HEK293 (cell line): ENCODE results near the gene C2orf76.

Experiments
- ZBTB1 ChIP-seq: fragments of 450-650 bp; formaldehyde crosslinking; IDR thresholded peaks from 2 replicates; pipeline ENCODE4 v1.5.1; 2016; ENCODE audit warnings: missing biosample characterization, missing genetic modification characterization
- ZNF138 ChIP-seq: fragments of 450-650 bp; formaldehyde crosslinking; IDR thresholded peaks from 2 replicates; pipeline ENCODE4 v1.5.1; 2016; ENCODE audit warnings: missing biosample characterization, missing genetic modification characterization, borderline replicate concordance
- ZNF777 ChIP-seq: fragments of 450-650 bp; formaldehyde crosslinking; IDR thresholded peaks from 2 replicates; pipeline ENCODE4 v1.5.1; 2017; ENCODE audit warnings: missing biosample characterization, missing genetic modification characterization, borderline replicate concordance
- TF ChIP-seq, protein P1 (sequence below): fragments of 450-650 bp; formaldehyde crosslinking; IDR thresholded peaks from 2 replicates; pipeline ENCODE4 v1.5.1; 2016; ENCODE audit warnings: missing biosample characterization, missing genetic modification characterization
- TF ChIP-seq, protein P2 (sequence below): fragments of 450-650 bp; formaldehyde crosslinking; IDR thresholded peaks from 2 replicates; pipeline ENCODE4 v1.5.1; 2016; ENCODE audit warnings: missing biosample characterization, missing genetic modification characterization

DNA sequence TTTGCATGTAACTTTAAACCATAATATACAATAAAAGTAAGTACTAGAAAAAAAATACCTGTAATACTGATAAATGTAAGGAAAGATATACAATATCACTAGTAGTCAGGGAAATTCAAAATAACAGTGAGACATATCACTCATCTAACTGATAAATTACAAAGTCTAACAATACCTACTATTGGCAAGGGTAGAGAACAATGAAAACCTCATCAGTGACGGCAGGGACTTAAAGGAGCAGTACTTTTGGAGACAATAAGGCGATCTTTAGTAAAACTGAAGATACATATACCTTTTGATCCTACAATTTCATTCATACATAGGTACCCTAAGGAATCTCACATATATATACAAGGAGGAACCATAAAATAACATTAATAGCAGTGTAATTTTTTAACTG, 24.9 kb downstream of the C2orf76 start:
- TF ChIP-seq, protein P1, sequence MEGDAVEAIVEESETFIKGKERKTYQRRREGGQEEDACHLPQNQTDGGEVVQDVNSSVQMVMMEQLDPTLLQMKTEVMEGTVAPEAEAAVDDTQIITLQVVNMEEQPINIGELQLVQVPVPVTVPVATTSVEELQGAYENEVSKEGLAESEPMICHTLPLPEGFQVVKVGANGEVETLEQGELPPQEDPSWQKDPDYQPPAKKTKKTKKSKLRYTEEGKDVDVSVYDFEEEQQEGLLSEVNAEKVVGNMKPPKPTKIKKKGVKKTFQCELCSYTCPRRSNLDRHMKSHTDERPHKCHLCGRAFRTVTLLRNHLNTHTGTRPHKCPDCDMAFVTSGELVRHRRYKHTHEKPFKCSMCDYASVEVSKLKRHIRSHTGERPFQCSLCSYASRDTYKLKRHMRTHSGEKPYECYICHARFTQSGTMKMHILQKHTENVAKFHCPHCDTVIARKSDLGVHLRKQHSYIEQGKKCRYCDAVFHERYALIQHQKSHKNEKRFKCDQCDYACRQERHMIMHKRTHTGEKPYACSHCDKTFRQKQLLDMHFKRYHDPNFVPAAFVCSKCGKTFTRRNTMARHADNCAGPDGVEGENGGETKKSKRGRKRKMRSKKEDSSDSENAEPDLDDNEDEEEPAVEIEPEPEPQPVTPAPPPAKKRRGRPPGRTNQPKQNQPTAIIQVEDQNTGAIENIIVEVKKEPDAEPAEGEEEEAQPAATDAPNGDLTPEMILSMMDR (tag by site-specific recombination) = no peak
- TF ChIP-seq ZBTB1 (no peak), ZNF777 (no peak), ZNF138 (no peak)
- TF ChIP-seq, protein P2, sequence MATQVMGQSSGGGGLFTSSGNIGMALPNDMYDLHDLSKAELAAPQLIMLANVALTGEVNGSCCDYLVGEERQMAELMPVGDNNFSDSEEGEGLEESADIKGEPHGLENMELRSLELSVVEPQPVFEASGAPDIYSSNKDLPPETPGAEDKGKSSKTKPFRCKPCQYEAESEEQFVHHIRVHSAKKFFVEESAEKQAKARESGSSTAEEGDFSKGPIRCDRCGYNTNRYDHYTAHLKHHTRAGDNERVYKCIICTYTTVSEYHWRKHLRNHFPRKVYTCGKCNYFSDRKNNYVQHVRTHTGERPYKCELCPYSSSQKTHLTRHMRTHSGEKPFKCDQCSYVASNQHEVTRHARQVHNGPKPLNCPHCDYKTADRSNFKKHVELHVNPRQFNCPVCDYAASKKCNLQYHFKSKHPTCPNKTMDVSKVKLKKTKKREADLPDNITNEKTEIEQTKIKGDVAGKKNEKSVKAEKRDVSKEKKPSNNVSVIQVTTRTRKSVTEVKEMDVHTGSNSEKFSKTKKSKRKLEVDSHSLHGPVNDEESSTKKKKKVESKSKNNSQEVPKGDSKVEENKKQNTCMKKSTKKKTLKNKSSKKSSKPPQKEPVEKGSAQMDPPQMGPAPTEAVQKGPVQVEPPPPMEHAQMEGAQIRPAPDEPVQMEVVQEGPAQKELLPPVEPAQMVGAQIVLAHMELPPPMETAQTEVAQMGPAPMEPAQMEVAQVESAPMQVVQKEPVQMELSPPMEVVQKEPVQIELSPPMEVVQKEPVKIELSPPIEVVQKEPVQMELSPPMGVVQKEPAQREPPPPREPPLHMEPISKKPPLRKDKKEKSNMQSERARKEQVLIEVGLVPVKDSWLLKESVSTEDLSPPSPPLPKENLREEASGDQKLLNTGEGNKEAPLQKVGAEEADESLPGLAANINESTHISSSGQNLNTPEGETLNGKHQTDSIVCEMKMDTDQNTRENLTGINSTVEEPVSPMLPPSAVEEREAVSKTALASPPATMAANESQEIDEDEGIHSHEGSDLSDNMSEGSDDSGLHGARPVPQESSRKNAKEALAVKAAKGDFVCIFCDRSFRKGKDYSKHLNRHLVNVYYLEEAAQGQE (tag by site-specific recombination) = no peak
